DOHH2 (cell line): ENCODE results near the gene RAP2A.

Experiments
- CTCF ChIP-seq: fragments of 200-600 bp; sonication (generic); IDR thresholded peaks from one replicate; pipeline ENCODE4 v1.5.1; 2014; ENCODE audit warnings: antibody characterized with exemption, mild to moderate bottlenecking, low read depth, low read length; ENCODE audit not compliant: poor library complexity, severe bottlenecking
- EZH2phosphoT487 ChIP-seq: fragments of 200-600 bp; sonication (generic); IDR thresholded peaks from 2 replicates; pipeline ENCODE4 v1.6.1; 2017; ENCODE audit warnings: borderline replicate concordance, mild to moderate bottlenecking, antibody characterized with exemption, low read length, moderate library complexity, mixed read lengths

GRCh38 chr13:97417698-97418097 lies 16.3 kb upstream of the RAP2A start:
- TF ChIP-seq EZH2phosphoT487 (no peak), CTCF (no peak)
